A673 (cell line): Measurements from ENCODE around the gene BCL2L2.
"Not testable (repeated sequence)": the region's sequence is repeated elsewhere in the genome, so short reads cannot be mapped to it uniquely, and the experiment has no call there.

Source experiments
- EZH2 ChIP-seq: fragments of 200-600 bp; sonication (generic); IDR thresholded peaks from 2 replicates; pipeline ENCODE4 v1.6.1; 2017; ENCODE audit warnings: borderline replicate concordance, low read depth, mild to moderate bottlenecking, mixed read lengths, antibody characterized with exemption, low read length; ENCODE audit not compliant: poor library complexity, severe bottlenecking
- TF ChIP-seq, protein P1 (sequence below): fragments of 300-800, 200-600 bp; sonication (generic); conservative IDR thresholded peaks from 2 replicates; pipeline ENCODE4 v1.5.1; 2017; ENCODE audit warnings: low read depth, mild to moderate bottlenecking, antibody characterized with exemption, low read length, moderate library complexity, mixed read lengths

DNA sequence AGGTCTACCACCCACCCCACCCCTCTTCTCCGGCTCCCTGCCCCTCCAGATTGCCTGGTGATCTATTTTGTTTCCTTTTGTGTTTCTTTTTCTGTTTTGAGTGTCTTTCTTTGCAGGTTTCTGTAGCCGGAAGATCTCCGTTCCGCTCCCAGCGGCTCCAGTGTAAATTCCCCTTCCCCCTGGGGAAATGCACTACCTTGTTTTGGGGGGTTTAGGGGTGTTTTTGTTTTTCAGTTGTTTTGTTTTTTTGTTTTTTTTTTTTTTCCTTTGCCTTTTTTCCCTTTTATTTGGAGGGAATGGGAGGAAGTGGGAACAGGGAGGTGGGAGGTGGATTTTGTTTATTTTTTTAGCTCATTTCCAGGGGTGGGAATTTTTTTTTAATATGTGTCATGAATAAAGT lies 19.1 kb downstream of the BCL2L2 start:
- TF ChIP-seq, protein P1, sequence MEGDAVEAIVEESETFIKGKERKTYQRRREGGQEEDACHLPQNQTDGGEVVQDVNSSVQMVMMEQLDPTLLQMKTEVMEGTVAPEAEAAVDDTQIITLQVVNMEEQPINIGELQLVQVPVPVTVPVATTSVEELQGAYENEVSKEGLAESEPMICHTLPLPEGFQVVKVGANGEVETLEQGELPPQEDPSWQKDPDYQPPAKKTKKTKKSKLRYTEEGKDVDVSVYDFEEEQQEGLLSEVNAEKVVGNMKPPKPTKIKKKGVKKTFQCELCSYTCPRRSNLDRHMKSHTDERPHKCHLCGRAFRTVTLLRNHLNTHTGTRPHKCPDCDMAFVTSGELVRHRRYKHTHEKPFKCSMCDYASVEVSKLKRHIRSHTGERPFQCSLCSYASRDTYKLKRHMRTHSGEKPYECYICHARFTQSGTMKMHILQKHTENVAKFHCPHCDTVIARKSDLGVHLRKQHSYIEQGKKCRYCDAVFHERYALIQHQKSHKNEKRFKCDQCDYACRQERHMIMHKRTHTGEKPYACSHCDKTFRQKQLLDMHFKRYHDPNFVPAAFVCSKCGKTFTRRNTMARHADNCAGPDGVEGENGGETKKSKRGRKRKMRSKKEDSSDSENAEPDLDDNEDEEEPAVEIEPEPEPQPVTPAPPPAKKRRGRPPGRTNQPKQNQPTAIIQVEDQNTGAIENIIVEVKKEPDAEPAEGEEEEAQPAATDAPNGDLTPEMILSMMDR, result not testable (repeated sequence)
- TF ChIP-seq EZH2, result not testable (repeated sequence)
